GM23338 (cell line): ENCODE data around the gene TENM3. TPM values are rescaled to one million over a fixed set of nuclear protein-coding genes. Genes with fewer than 3 reads are reported as not detected.

ENCODE experiments used
- ATAC-seq: fragments of 200-7000 bp; cut with Tn5 transposase; 3 replicates; pipeline ENCODE4 v1.9.1; 2020
- DNase-seq: peaks from one replicate; pipeline ENCODE4 v3.0.0-alpha.2; 2015; ENCODE audit warnings: low spot score
- H2AFZ ChIP-seq: fragments of 200-600 bp; sonication (generic); 2 replicates; pipeline ENCODE4 v1.8.0; 2016; ENCODE audit warnings: antibody characterized with exemption, mild to moderate bottlenecking, moderate library complexity
- H3F3A ChIP-seq: fragments of 200-600 bp; sonication (generic); replicated peaks from 2 replicates; pipeline ENCODE4 v1.8.0; 2017; ENCODE audit warnings: antibody characterized with exemption, mixed run types, low read depth
- H3K27ac ChIP-seq: fragments of 200-600 bp; sonication (generic); 2 replicates; pipeline ENCODE4 v1.6.1; 2016; ENCODE audit warnings: low read depth
- H3K27me3 ChIP-seq: fragments of 200-600 bp; sonication (generic); 2 replicates; pipeline ENCODE4 v1.8.0; 2016; ENCODE audit warnings: mild to moderate bottlenecking, mixed run types, moderate library complexity; ENCODE audit not compliant: insufficient read depth
- H3K36me3 ChIP-seq: fragments of 200-600 bp; sonication (generic); 2 replicates; pipeline ENCODE4 v1.8.0; 2016; ENCODE audit warnings: mild to moderate bottlenecking; ENCODE audit not compliant: insufficient read depth
- H3K4me1 ChIP-seq: fragments of 200-600 bp; sonication (generic); 2 replicates; pipeline ENCODE4 v1.8.0; 2016; ENCODE audit warnings: mild to moderate bottlenecking, moderate library complexity; ENCODE audit not compliant: insufficient read depth
- H3K4me2 ChIP-seq: fragments of 200-600 bp; sonication (generic); 2 replicates; pipeline ENCODE4 v1.7.1; 2017; ENCODE audit warnings: mixed run types
- H3K4me3 ChIP-seq: fragments of 200-600 bp; sonication (generic); 2 replicates; pipeline ENCODE4 v1.6.1; 2016; ENCODE audit warnings: mixed run types
- H3K79me2 ChIP-seq: fragments of 200-600 bp; sonication (generic); replicated peaks from 2 replicates; pipeline ENCODE4 v1.8.0; 2017; ENCODE audit warnings: mild to moderate bottlenecking; ENCODE audit not compliant: insufficient read depth
- H3K9me2 ChIP-seq: fragments of 200-600 bp; sonication (generic); 2 replicates; pipeline ENCODE4 v1.8.0; 2017; ENCODE audit not compliant: insufficient read depth
- H4K20me1 ChIP-seq: fragments of 200-600 bp; sonication (generic); replicated peaks from 2 replicates; pipeline ENCODE4 v1.8.0; 2017; ENCODE audit warnings: mild to moderate bottlenecking; ENCODE audit not compliant: insufficient read depth
- H3K27ac Mint-ChIP-seq: 2 replicates; pipeline ENCODE4 v1.8.0; 2020; ENCODE audit warnings: inconsistent platforms, mild to moderate bottlenecking, moderate library complexity, mixed read lengths
- H3K27me3 Mint-ChIP-seq: 3 replicates; pipeline ENCODE4 v1.8.0; 2022; ENCODE audit warnings: low read depth, mild to moderate bottlenecking, moderate library complexity, mixed read lengths, inconsistent platforms; ENCODE audit not compliant: insufficient read depth, poor library complexity
- H3K36me3 Mint-ChIP-seq: 3 replicates; pipeline ENCODE4 v1.8.0; 2021; ENCODE audit warnings: low read depth, mild to moderate bottlenecking, inconsistent platforms, moderate library complexity, mixed read lengths
- H3K4me1 Mint-ChIP-seq: 3 replicates; pipeline ENCODE4 v1.8.0; 2020; ENCODE audit warnings: mild to moderate bottlenecking, inconsistent platforms, mixed read lengths
- H3K4me3 Mint-ChIP-seq: 3 replicates; pipeline ENCODE4 v1.8.0; 2021; ENCODE audit warnings: moderate library complexity, mild to moderate bottlenecking, inconsistent platforms, mixed read lengths
- H3K9me3 Mint-ChIP-seq: 3 replicates; pipeline ENCODE4 v1.8.0; 2020; ENCODE audit warnings: moderate library complexity, mild to moderate bottlenecking, inconsistent platforms, mixed read lengths
- CREB1 ChIP-seq: fragments of 250-450 bp; sonication (Bioruptor Pico); IDR thresholded peaks from 2 replicates; pipeline ENCODE4 v1.5.0; 2020; ENCODE audit warnings: low read depth, mild to moderate bottlenecking, moderate library complexity
- EZH2phosphoT487 ChIP-seq: fragments of 200-600 bp; sonication (generic); IDR thresholded peaks from one replicate; pipeline ENCODE4 v1.8.1; 2018; ENCODE audit warnings: antibody characterized with exemption; ENCODE audit not compliant: unreplicated experiment
- JUNB ChIP-seq: IDR thresholded peaks from one replicate; pipeline ENCODE4 v1.6.1; 2016; ENCODE audit warnings: antibody characterized with exemption; ENCODE audit not compliant: unreplicated experiment
- NANOG ChIP-seq: IDR thresholded peaks from 2 replicates; pipeline ENCODE4 v1.6.1; 2016; ENCODE audit warnings: antibody characterized with exemption, borderline replicate concordance
- POLR2AphosphoS5 ChIP-seq: IDR thresholded peaks from 2 replicates; pipeline ENCODE4 v1.6.1; 2016; ENCODE audit warnings: antibody characterized with exemption, low read depth
- polyA plus RNA-seq: library from polyadenylated mRNA; unstranded; fragments of >200 nt; fragmentation: Nextera tagmentation; extraction: Ambion mirVana; gene quantifications from 2 replicates; pipeline ENCODE4 v1.2.1, GENCODE V29; 2016
- total RNA-seq: library from RNA; depleted of rRNA; stranded (reverse); fragments of >200 nt; shearing (Covaris generic); gene quantifications from 2 replicates; pipeline ENCODE4 v1.2.3, GENCODE V29; 2014
- TF ChIP-seq, protein P1 (sequence below): IDR thresholded peaks from 2 replicates; pipeline ENCODE4 v1.6.1; 2016; ENCODE audit warnings: antibody characterized with exemption
- TF ChIP-seq, protein P2 (sequence below): IDR thresholded peaks from one replicate; pipeline ENCODE4 v1.6.1; 2018; ENCODE audit warnings: antibody characterized with exemption; ENCODE audit not compliant: unreplicated experiment

The TENM3 gene
- total and polyA plus RNA-seq, 2 experiments from 2014 or later, result 22.2 to 128 TPM

DNA sequence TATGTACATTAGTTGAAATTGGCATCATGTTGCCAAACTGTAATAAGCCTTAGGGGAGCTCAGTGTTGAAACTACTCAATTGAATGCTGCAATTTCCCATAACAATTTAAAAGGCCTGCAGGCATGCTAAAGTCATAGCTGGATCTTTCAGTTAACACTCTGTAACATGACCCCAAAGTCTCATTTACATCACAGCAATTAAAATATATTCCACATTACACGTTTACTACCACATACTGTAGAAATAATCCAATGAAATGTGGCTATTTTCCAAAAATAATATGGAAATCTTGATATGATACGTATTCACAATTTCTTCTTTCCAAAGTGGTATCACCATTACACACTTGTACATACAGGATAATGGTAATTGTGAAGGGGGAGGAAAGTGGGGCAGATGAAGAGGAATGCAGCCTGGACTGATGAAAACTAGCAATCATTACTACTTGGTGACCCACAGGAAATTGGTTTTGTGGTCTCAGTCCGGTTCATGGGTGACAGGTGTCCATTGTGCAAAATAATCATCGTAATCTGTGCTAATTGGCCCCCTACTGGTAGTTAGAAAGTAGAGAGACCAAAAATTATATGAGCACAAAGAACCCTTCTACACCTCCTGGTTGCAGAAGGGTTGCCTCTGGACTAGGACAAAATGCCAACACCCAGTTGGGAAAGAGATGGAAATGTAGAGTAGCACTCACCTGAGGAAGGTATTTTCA, 63.7 kb downstream of the TENM3 start:
- TF ChIP-seq, protein P1, sequence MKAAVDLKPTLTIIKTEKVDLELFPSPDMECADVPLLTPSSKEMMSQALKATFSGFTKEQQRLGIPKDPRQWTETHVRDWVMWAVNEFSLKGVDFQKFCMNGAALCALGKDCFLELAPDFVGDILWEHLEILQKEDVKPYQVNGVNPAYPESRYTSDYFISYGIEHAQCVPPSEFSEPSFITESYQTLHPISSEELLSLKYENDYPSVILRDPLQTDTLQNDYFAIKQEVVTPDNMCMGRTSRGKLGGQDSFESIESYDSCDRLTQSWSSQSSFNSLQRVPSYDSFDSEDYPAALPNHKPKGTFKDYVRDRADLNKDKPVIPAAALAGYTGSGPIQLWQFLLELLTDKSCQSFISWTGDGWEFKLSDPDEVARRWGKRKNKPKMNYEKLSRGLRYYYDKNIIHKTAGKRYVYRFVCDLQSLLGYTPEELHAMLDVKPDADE, result no peak
- no peak for TF ChIP-seq EZH2phosphoT487
- no peak for TF ChIP-seq NANOG
- TF ChIP-seq CREB1 (CRISPR knock-in tag), result no peak
- TF ChIP-seq JUNB, result no peak
- H2AFZ ChIP-seq, result no peak overlapping the region
- Mint-ChIP-seq H3K4me1 (peaks cover 5% of the 10 kb centered on the region; the same call in 2 of the 3 replicates), H3K4me3 (no peak overlapping the region), H3K27me3 (no peaks in the 10 kb centered on the region), H3K9me3 (no peaks in the 10 kb centered on the region), H3K36me3 (no peaks in the 10 kb centered on the region), H3K27ac (no peak overlapping the region)
- H3K27ac ChIP-seq, result no peak overlapping the region
- H3K36me3 ChIP-seq, result no peaks in the 10 kb centered on the region
- no peaks in the 10 kb centered on the region for H3K79me2 ChIP-seq
- H3K4me1 ChIP-seq, result no peaks in the 10 kb centered on the region
- DNase-seq, result no peak
- no peaks in the 10 kb centered on the region for H3F3A ChIP-seq
- H3K9me2 ChIP-seq, result 0 out of 2 replicates have a peak, but pooled peaks cover 3% of the 10 kb centered on the region
- no peaks in the 10 kb centered on the region for H4K20me1 ChIP-seq
- H3K27me3 ChIP-seq, result no peaks in the 10 kb centered on the region
- no peak for ATAC-seq
- no peak overlapping the region for H3K4me3 ChIP-seq
- H3K4me2 ChIP-seq, result no peak overlapping the region

DNA sequence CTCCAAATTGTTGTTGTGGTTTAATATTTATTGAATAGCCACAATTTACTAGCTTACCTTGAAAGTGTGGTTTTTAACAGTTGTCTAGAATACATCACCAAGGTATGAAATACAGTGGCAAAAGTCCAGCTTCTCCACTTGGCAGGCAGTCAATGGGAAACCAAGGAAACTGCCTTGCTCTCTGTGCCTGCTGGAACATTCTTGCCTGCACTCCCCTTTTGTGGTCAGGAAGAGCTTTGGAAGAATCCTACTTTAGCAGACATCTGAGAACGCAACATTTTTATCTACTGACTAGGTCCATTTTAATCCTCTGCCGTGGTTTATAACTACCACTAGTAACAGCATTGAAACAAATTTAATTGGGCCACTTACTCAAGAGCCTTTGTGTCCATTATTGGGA, 64.5 kb downstream of the TENM3 start:
- H3F3A ChIP-seq, result no peaks in the 10 kb centered on the region
- H3K4me1 ChIP-seq, result no peaks in the 10 kb centered on the region
- H2AFZ ChIP-seq, result no peak overlapping the region
- H3K4me2 ChIP-seq, result no peak overlapping the region
- H3K36me3 ChIP-seq, result no peaks in the 10 kb centered on the region
- Mint-ChIP-seq H3K36me3 (no peaks in the 10 kb centered on the region), H3K9me3 (no peaks in the 10 kb centered on the region), H3K27ac (no peak overlapping the region; the same call in none of the 2 replicates), H3K4me1 (peaks cover 5% of the 10 kb centered on the region; the same call in 2 of the 3 replicates), H3K4me3 (no peak overlapping the region), H3K27me3 (no peaks in the 10 kb centered on the region)
- H3K4me3 ChIP-seq, result no peak overlapping the region
- DNase-seq (no peak), ATAC-seq (no peak)
- no peaks in the 10 kb centered on the region for H4K20me1 ChIP-seq
- no peaks in the 10 kb centered on the region for H3K27me3 ChIP-seq
- no peaks in the 10 kb centered on the region for H3K79me2 ChIP-seq
- H3K9me2 ChIP-seq, result 0 out of 2 replicates have a peak, but pooled peaks cover 3% of the 10 kb centered on the region
- no peak overlapping the region for H3K27ac ChIP-seq
- TF ChIP-seq, protein P2, sequence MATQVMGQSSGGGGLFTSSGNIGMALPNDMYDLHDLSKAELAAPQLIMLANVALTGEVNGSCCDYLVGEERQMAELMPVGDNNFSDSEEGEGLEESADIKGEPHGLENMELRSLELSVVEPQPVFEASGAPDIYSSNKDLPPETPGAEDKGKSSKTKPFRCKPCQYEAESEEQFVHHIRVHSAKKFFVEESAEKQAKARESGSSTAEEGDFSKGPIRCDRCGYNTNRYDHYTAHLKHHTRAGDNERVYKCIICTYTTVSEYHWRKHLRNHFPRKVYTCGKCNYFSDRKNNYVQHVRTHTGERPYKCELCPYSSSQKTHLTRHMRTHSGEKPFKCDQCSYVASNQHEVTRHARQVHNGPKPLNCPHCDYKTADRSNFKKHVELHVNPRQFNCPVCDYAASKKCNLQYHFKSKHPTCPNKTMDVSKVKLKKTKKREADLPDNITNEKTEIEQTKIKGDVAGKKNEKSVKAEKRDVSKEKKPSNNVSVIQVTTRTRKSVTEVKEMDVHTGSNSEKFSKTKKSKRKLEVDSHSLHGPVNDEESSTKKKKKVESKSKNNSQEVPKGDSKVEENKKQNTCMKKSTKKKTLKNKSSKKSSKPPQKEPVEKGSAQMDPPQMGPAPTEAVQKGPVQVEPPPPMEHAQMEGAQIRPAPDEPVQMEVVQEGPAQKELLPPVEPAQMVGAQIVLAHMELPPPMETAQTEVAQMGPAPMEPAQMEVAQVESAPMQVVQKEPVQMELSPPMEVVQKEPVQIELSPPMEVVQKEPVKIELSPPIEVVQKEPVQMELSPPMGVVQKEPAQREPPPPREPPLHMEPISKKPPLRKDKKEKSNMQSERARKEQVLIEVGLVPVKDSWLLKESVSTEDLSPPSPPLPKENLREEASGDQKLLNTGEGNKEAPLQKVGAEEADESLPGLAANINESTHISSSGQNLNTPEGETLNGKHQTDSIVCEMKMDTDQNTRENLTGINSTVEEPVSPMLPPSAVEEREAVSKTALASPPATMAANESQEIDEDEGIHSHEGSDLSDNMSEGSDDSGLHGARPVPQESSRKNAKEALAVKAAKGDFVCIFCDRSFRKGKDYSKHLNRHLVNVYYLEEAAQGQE, result no peak
- TF ChIP-seq CREB1 (CRISPR knock-in tag) (no peak), JUNB (no peak), NANOG (no peak), EZH2phosphoT487 (no peak), POLR2AphosphoS5 (no peak)
- TF ChIP-seq, protein P1, result no peak
